Natural killer cell (primary cell): Measurements from ENCODE around the gene HSPB2. TPM values are rescaled to one million over a fixed set of nuclear protein-coding genes. Genes with fewer than 3 reads are reported as not detected.
"Not testable (repeated sequence)": the region's sequence is repeated elsewhere in the genome, so short reads cannot be mapped to it uniquely, and the experiment has no call there.

ENCODE experiments used
- ATAC-seq, 3 donors: fragments of 150-1000 bp in 2 of 3; fragments of 200-7000 bp in 1 of 3; cut with Tn5 transposase; 1 replicate in 1 of 3; 2 replicates in 2 of 3; pipeline ENCODE4 v1.10.0; 2021; ENCODE audit warnings: mild to moderate bottlenecking in 2 of 3, moderate library complexity in 2 of 3
- DNase-seq, 2 donors: peaks; one replicate each; pipeline versions ENCODE4 v3.0.0 to v3.0.0-alpha.2; 2013 to 2021; ENCODE audit warnings: mixed read lengths in 1 of 2
- H3K27ac ChIP-seq: one replicate; pipeline ENCODE4 v1.5.1; 2013; ENCODE audit warnings: mild to moderate bottlenecking, low read length
- H3K27me3 ChIP-seq: one replicate; pipeline ENCODE4 v1.6.1; 2013; ENCODE audit warnings: low read length; ENCODE audit not compliant: control insufficient read depth, insufficient read depth
- H3K36me3 ChIP-seq: one replicate; pipeline ENCODE4 v1.6.1; 2013; ENCODE audit warnings: low read length; ENCODE audit not compliant: control insufficient read depth, insufficient read depth
- H3K4me1 ChIP-seq: one replicate; pipeline ENCODE4 v1.6.1; 2013; ENCODE audit warnings: low read length; ENCODE audit not compliant: control insufficient read depth, insufficient read depth
- H3K4me3 ChIP-seq: one replicate; pipeline ENCODE4 v1.5.1; 2013; ENCODE audit warnings: low read length
- H3K9me3 ChIP-seq: one replicate; pipeline ENCODE4 v1.6.1; 2013; ENCODE audit warnings: low read length; ENCODE audit not compliant: control insufficient read depth, insufficient read depth
- H3K27ac Mint-ChIP-seq, 2 donors: one replicate each; pipeline ENCODE4 v1.8.0; 2022; ENCODE audit warnings: mild to moderate bottlenecking in 2 of 2, mixed read lengths in 2 of 2, moderate library complexity in 1 of 2
- H3K27me3 Mint-ChIP-seq, 2 donors: one replicate each; pipeline ENCODE4 v1.8.0; 2022; ENCODE audit warnings: low read depth in 2 of 2, mixed read lengths in 2 of 2
- H3K36me3 Mint-ChIP-seq: one replicate; pipeline ENCODE4 v1.8.0; 2022; ENCODE audit warnings: mixed read lengths
- H3K4me1 Mint-ChIP-seq, 2 donors: one replicate each; pipeline ENCODE4 v1.8.0; 2022; ENCODE audit warnings: mixed read lengths in 2 of 2
- H3K4me3 Mint-ChIP-seq: one replicate; pipeline ENCODE4 v1.8.0; 2022; ENCODE audit warnings: mild to moderate bottlenecking, moderate library complexity, mixed read lengths
- H3K9me3 Mint-ChIP-seq, 2 donors: one replicate each; pipeline ENCODE4 v1.8.0; 2022; ENCODE audit warnings: mixed read lengths in 2 of 2
- CTCF ChIP-seq: fragments of 200-600 bp; IDR thresholded peaks from one replicate; pipeline ENCODE4 v1.8.0; 2022; ENCODE audit warnings: antibody characterized with exemption
- WGBS: methylation state at CpG from one replicate; pipeline ENCODE4 v1.1.7; 2013; ENCODE audit warnings: missing lambda C conversion rate; ENCODE audit not compliant: insufficient coverage; 5-methylcytosine and 5-hydroxymethylcytosine counted together
- intact Hi-C: fragments of 100-400 bp; cut with micrococcal nuclease; formaldehyde crosslinking; loops from one replicate; pipeline ENCODE4 v1.14.2; 2022
- total RNA-seq, 4 donors: library from RNA; stranded (reverse); fragments of 120-200 nt in 1 of 4; gene quantifications; one replicate each; pipeline versions ENCODE4 v1.2.3 to v1.2.4, GENCODE V29; 2013 to 2022

HSPB2 gene
- total RNA-seq, 3 donors from 2014 or later (not counting 1 experiment from before 2014, with no cell fraction given): not detected

GRCh38 chr11:111878849-111879636 is 33.5 kb upstream of the HSPB2 start, which contains the start of the genes CFAP68 and FDXACB1:
TSS of gene CFAP68 (plus strand) at chr11:111879541. CDS start at chr11:111879561, 20 bp downstream.
TSS of gene FDXACB1 (minus strand) at chr11:111879165. CDS start at chr11:111879132, 33 bp downstream.
- no peaks in the 10 kb centered on the region for H3K36me3 Mint-ChIP-seq
- Histone ChIP-seq H3K4me3 (peak within 1 kb of the TSS; percentile 78), H3K36me3 (peaks cover 3% of the 10 kb centered on the region), H3K27ac (peak within 1 kb of the TSS; percentile 99), H3K27me3 (no peaks in the 10 kb centered on the region), H3K9me3 (no peaks in the 10 kb centered on the region), H3K4me1 (peaks cover 13% of the 10 kb centered on the region)
- no peaks in the 10 kb centered on the region for H3K9me3 Mint-ChIP-seq
- peak; percentile 87 to 94 (median 87) for ATAC-seq
- TF ChIP-seq CTCF: peak; percentile 99
- peaks cover 19 to 24% of the 10 kb centered on the region in 2 donors for H3K4me1 Mint-ChIP-seq
- under 1% methylated on average over 55 of the region's 55 CpGs for WGBS
- H3K27ac Mint-ChIP-seq: peak within 1 kb of the TSS; percentile 98 to 100
- intact Hi-C loops: loop anchor here (1.0 to 2.0 kb wide), 6 partner anchors 8 to 207 kb away; partner anchors contain the start of genes ALG9, PPP2R1B, SDHD and TIMM8B
- peak within 1 kb of the TSS; percentile 99 for H3K4me3 Mint-ChIP-seq
- DNase-seq: peak; percentile 94 to 98
- no peaks in the 10 kb centered on the region for H3K27me3 Mint-ChIP-seq

GRCh38 chr11:111879637-111879960 is 32.9 kb upstream of the HSPB2 start:
- Mint-ChIP-seq H3K4me3 (peak overlapping the region; percentile 99), H3K27ac (peak overlapping the region; percentile 98 to 100), H3K9me3 (no peaks in the 10 kb centered on the region), H3K36me3 (no peaks in the 10 kb centered on the region), H3K4me1 (peaks cover 19 to 24% of the 10 kb centered on the region in 2 donors), H3K27me3 (no peaks in the 10 kb centered on the region)
- no peaks in the 10 kb centered on the region for H3K27me3 ChIP-seq
- WGBS: 59% methylated on average over 6 of the region's 6 CpGs
- H3K4me3 ChIP-seq: peak overlapping the region; percentile 78
- peak overlapping the region; percentile 99 for H3K27ac ChIP-seq
- intact Hi-C loops: loop anchor here (1.0 to 2.0 kb wide), 6 partner anchors 8 to 207 kb away; partner anchors contain the start of genes ALG9, PPP2R1B, SDHD and TIMM8B
- H3K4me1 ChIP-seq: peaks cover 13% of the 10 kb centered on the region
- no peak for ATAC-seq
- DNase-seq: no peak
- H3K36me3 ChIP-seq: peaks cover 3% of the 10 kb centered on the region
- TF ChIP-seq CTCF: no peak
- no peaks in the 10 kb centered on the region for H3K9me3 ChIP-seq

GRCh38 chr11:111882202-111882601 is 30.3 kb upstream of the HSPB2 start:
- whole genome bisulfite sequencing: 98% methylated on average over 4 of the region's 5 CpGs

GRCh38 chr11:111885053-111885452 is 27.5 kb upstream of the HSPB2 start:
- 100% methylated on average over 4 of the region's 4 CpGs for WGBS
- not testable (repeated sequence) for H3K4me3 Mint-ChIP-seq

More at GRCh38 chr11:111882202-111882601, 30.3 kb upstream of the HSPB2 start:
- no peaks in the 10 kb centered on the region for H3K36me3 Mint-ChIP-seq
- H3K4me3 Mint-ChIP-seq: no peak overlapping the region
- no peaks in the 10 kb centered on the region for H3K27me3 Mint-ChIP-seq
- H3K4me1 ChIP-seq: peaks cover 13% of the 10 kb centered on the region
- H3K27me3 ChIP-seq: no peaks in the 10 kb centered on the region
- no peak for TF ChIP-seq CTCF
- H3K27ac Mint-ChIP-seq: no peak overlapping the region
- no peak overlapping the region for H3K27ac ChIP-seq
- H3K9me3 ChIP-seq: no peaks in the 10 kb centered on the region
- intact Hi-C loops: no loop called here
- no peaks in the 10 kb centered on the region for H3K9me3 Mint-ChIP-seq
- no peak for DNase-seq
- no peaks in the 10 kb centered on the region for H3K36me3 ChIP-seq
- H3K4me3 ChIP-seq: no peak overlapping the region
- no peak for ATAC-seq
- H3K4me1 Mint-ChIP-seq: peaks cover 19 to 24% of the 10 kb centered on the region in 2 donors

More at GRCh38 chr11:111885053-111885452, 27.5 kb upstream of the HSPB2 start:
- H3K27ac Mint-ChIP-seq, H3K27me3 Mint-ChIP-seq, intact Hi-C loops, H3K4me3 ChIP-seq, H3K27ac ChIP-seq, H3K9me3 Mint-ChIP-seq, H3K36me3 Mint-ChIP-seq, H3K36me3 ChIP-seq, H3K27me3 ChIP-seq, H3K4me1 ChIP-seq, ATAC-seq, DNase-seq, H3K4me1 Mint-ChIP-seq, H3K9me3 ChIP-seq: not testable (repeated sequence)
